OCI-LY3 (cell line): ENCODE measurements around the gene EIF6.
A peak's percentile ranks its signal among the peaks of the same experiment; 100 is the strongest.

Source experiments
- H2AFZ ChIP-seq: fragments of 200-600, 300-600 bp; shearing (Covaris generic); 2 replicates; pipeline ENCODE4 v1.6.0; 2014; ENCODE audit warnings: antibody characterized with exemption, low read depth, low read length
- H3K27ac ChIP-seq: fragments of 200-600, 300-600 bp; sonication (generic); 2 replicates; pipeline ENCODE4 v1.5.1; 2014; ENCODE audit warnings: mild to moderate bottlenecking, low read length, moderate library complexity, mixed read lengths
- H3K27me3 ChIP-seq: fragments of 200-600, 300-600 bp; sonication (generic); 2 replicates; pipeline ENCODE4 v1.6.1; 2014; ENCODE audit warnings: low read depth, low read length, mixed read lengths
- H3K36me3 ChIP-seq: fragments of 200-600, 300-600 bp; sonication (generic); replicated peaks from 2 replicates; pipeline ENCODE3; 2014; ENCODE audit warnings: low read depth, low read length, mixed read lengths
- H3K4me1 ChIP-seq: fragments of 300-600, 200-600 bp; sonication (generic); 2 replicates; pipeline ENCODE4 v1.6.1; 2014; ENCODE audit warnings: low read length, mixed read lengths
- H3K4me2 ChIP-seq: fragments of 200-600, 300-600 bp; sonication (generic); 2 replicates; pipeline ENCODE4 v1.6.1; 2014; ENCODE audit warnings: low read length, mixed read lengths
- H3K4me3 ChIP-seq: fragments of 300-600, 200-600 bp; sonication (generic); 2 replicates; pipeline ENCODE4 v1.5.1; 2014; ENCODE audit warnings: antibody characterized with exemption, mild to moderate bottlenecking, low read length, moderate library complexity
- H3K79me2 ChIP-seq: fragments of 300-600, 200-600 bp; shearing (Covaris generic); 2 replicates; pipeline ENCODE4 v1.6.1; 2014; ENCODE audit warnings: mild to moderate bottlenecking, low read length, mixed read lengths
- H3K9ac ChIP-seq: fragments of 300-600, 200-600 bp; shearing (Covaris generic); 2 replicates; pipeline ENCODE4 v1.6.0; 2014; ENCODE audit warnings: mild to moderate bottlenecking, low read length, moderate library complexity
- H3K9me3 ChIP-seq: fragments of 200-600, 300-600 bp; shearing (Covaris generic); 2 replicates; pipeline ENCODE4 v1.6.1; 2014; ENCODE audit warnings: low read length, mixed read lengths; ENCODE audit not compliant: insufficient read depth
- H4K20me1 ChIP-seq: fragments of 200-600, 300-600 bp; sonication (generic); 2 replicates; pipeline ENCODE4 v1.6.1; 2016; ENCODE audit warnings: low read length, mixed read lengths; ENCODE audit not compliant: insufficient read depth
- EZH2phosphoT487 ChIP-seq: fragments of 200-600 bp; shearing (Covaris generic); IDR thresholded peaks from 2 replicates; pipeline ENCODE4 v1.6.1; 2018; ENCODE audit warnings: antibody characterized with exemption, mixed run types, low read depth
- TF ChIP-seq, protein P1 (sequence below): fragments of 200-600, 300-600 bp; sonication (generic); IDR thresholded peaks from 2 replicates; pipeline ENCODE4 v1.5.1; 2014; ENCODE audit warnings: antibody characterized with exemption, low read length, low read depth

EIF6 gene

GRCh38 chr20:35277531-35278395, 6.8 kb downstream of the EIF6 start, which contains the start of gene MMP24OS:
Gene MMP24OS (minus strand): TSS chr20:35278122. CDS start chr20:35277929, 193 bp downstream.
- no peaks in the 10 kb centered on the region for H3K27me3 ChIP-seq
- H3K4me2 ChIP-seq, result peak within 1 kb of the TSS; percentile 99
- peaks cover 35% of the 10 kb centered on the region for H3K79me2 ChIP-seq
- H3K9me3 ChIP-seq, result no peaks in the 10 kb centered on the region
- peak within 1 kb of the TSS; percentile 80 for H3K27ac ChIP-seq
- H3K4me1 ChIP-seq, result peaks cover 23% of the 10 kb centered on the region
- peak within 1 kb of the TSS; percentile 95 for H3K4me3 ChIP-seq
- H4K20me1 ChIP-seq, result peaks cover 6% of the 10 kb centered on the region; the same call in 1 of the 2 replicates
- H2AFZ ChIP-seq, result no peak within 1 kb of the TSS
- TF ChIP-seq, protein P1, sequence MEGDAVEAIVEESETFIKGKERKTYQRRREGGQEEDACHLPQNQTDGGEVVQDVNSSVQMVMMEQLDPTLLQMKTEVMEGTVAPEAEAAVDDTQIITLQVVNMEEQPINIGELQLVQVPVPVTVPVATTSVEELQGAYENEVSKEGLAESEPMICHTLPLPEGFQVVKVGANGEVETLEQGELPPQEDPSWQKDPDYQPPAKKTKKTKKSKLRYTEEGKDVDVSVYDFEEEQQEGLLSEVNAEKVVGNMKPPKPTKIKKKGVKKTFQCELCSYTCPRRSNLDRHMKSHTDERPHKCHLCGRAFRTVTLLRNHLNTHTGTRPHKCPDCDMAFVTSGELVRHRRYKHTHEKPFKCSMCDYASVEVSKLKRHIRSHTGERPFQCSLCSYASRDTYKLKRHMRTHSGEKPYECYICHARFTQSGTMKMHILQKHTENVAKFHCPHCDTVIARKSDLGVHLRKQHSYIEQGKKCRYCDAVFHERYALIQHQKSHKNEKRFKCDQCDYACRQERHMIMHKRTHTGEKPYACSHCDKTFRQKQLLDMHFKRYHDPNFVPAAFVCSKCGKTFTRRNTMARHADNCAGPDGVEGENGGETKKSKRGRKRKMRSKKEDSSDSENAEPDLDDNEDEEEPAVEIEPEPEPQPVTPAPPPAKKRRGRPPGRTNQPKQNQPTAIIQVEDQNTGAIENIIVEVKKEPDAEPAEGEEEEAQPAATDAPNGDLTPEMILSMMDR, result peak; percentile 40
- TF ChIP-seq EZH2phosphoT487, result no peak
- peaks cover 49% of the 10 kb centered on the region for H3K36me3 ChIP-seq
- H3K9ac ChIP-seq, result peak within 1 kb of the TSS; percentile 97

- Histone ChIP-seq H3K27ac (peak overlapping the region; percentile 80), H3K4me2 (peak overlapping the region; percentile 99), H3K4me3 (peak overlapping the region; percentile 95), H3K36me3 (peaks cover 46% of the 10 kb centered on the region), H3K9ac (peak overlapping the region; percentile 97), H4K20me1 (peaks cover 6% of the 10 kb centered on the region; the same call in 1 of the 2 replicates), H3K9me3 (no peaks in the 10 kb centered on the region), H3K4me1 (peaks cover 23% of the 10 kb centered on the region), H2AFZ (no peak overlapping the region), H3K27me3 (no peaks in the 10 kb centered on the region), H3K79me2 (peaks cover 29% of the 10 kb centered on the region)
- TF ChIP-seq, protein P1, result no peak
- TF ChIP-seq EZH2phosphoT487, result no peak
These were observed 7.4 kb downstream of the EIF6 start for GRCh38 chr20:35277127-35277526.

DNA sequence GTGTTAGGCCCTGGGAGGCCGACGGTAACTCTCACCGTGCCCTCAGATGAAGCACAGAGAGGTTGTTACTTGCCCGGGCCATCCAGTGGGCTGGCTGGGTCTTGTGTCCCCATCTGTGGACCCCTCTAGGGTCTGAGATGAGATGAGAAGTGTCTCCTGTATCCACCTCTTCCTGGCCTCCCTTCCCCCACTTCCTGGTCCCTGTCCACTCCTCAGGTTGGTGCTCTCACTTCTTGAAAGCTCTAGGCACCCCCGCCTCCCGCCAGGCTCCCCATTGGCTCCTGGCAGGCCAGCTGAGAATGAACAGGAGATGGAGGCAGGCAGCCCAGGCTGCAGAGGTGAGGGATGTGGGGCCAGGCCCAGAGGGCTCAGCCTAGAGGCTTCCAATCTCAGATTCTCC, 8.2 kb downstream of the EIF6 start:
- peaks cover 42% of the 10 kb centered on the region for H3K36me3 ChIP-seq
- H3K27me3 ChIP-seq, result no peaks in the 10 kb centered on the region
- H3K9ac ChIP-seq, result peak overlapping the region; percentile 97
- H2AFZ ChIP-seq, result no peak overlapping the region
- TF ChIP-seq EZH2phosphoT487, result no peak
- TF ChIP-seq, protein P1, result no peak
- peak overlapping the region; percentile 95 for H3K4me3 ChIP-seq
- no peak overlapping the region for H3K27ac ChIP-seq
- no peaks in the 10 kb centered on the region for H3K9me3 ChIP-seq
- H4K20me1 ChIP-seq, result peaks cover 6% of the 10 kb centered on the region; the same call in 1 of the 2 replicates
- H3K4me2 ChIP-seq, result peak overlapping the region; percentile 99
- H3K4me1 ChIP-seq, result peaks cover 23% of the 10 kb centered on the region
- H3K79me2 ChIP-seq, result peaks cover 22% of the 10 kb centered on the region

- TF ChIP-seq, protein P1, result no peak
- no peak for TF ChIP-seq EZH2phosphoT487
- H3K79me2 ChIP-seq, result peaks cover 18% of the 10 kb centered on the region
- no peak overlapping the region for H2AFZ ChIP-seq
- H3K4me3 ChIP-seq, result no peak overlapping the region
- H3K9ac ChIP-seq, result no peak overlapping the region
- H3K36me3 ChIP-seq, result peaks cover 41% of the 10 kb centered on the region
- H3K4me2 ChIP-seq, result no peak overlapping the region
- no peaks in the 10 kb centered on the region for H3K27me3 ChIP-seq
- H3K27ac ChIP-seq, result no peak overlapping the region
- H3K9me3 ChIP-seq, result no peaks in the 10 kb centered on the region
- peaks cover 6% of the 10 kb centered on the region; the same call in 1 of the 2 replicates for H4K20me1 ChIP-seq
- peaks cover 22% of the 10 kb centered on the region for H3K4me1 ChIP-seq
These were observed 8.8 kb downstream of the EIF6 start for GRCh38 chr20:35275741-35276251.
